Measurements from ENCODE around the gene NEGR1. TPM values are rescaled to one million over a fixed set of nuclear protein-coding genes. Genes with fewer than 3 reads are reported as not detected.

The NEGR1 gene
- total RNA-seq, 2 experiments from 2014 or later = not detected

DNA sequence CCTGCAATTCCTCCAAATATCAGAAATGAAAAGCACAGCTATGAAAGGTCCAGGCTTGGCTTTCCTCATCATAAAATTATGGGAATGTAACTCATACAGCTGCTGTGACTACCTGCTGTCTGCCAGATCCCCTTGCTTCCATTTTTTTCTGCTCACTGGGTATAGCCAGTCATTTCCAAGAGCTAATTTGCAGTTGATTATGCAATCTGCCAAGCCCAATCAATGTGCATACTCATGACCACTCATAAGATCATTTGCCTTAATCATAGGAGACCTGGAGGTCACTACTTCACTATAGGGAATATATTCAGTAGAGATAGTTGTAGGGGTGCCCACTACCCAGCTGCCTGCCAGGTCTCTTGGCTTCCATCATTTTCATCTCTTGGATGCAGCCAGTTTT, 783.8 kb downstream of the NEGR1 start:
- H3K79me2 ChIP-seq (ENCODE audit: insufficient read depth, low read depth, low read length) = no peaks in the 10 kb centered on the region
- H2AFZ ChIP-seq (ENCODE audit: low read length) = no peak overlapping the region
- BruUV-seq (replicated peaks) = no TSS peak
- intact Hi-C loops (cut with micrococcal nuclease; ENCODE audit: unreplicated experiment) = no loop called here
- DNase-seq (ENCODE audit: low spot score) = no peak
- H3K4me2 ChIP-seq (ENCODE audit: low read length) = no peak overlapping the region
- no peak overlapping the region for H3K27ac ChIP-seq (ENCODE audit: low read depth, low read length, poor library complexity, severe bottlenecking)
- no peaks in the 10 kb centered on the region for H3K4me1 ChIP-seq (ENCODE audit: insufficient read depth, low read length, poor library complexity, severe bottlenecking)
- H3K9me3 ChIP-seq (ENCODE audit: low read length) = no peaks in the 10 kb centered on the region
- H4K20me1 ChIP-seq (ENCODE audit: insufficient read depth, low read length) = no peaks in the 10 kb centered on the region
- no peaks in the 10 kb centered on the region for H3K36me3 ChIP-seq (ENCODE audit: insufficient read depth, low read length)
- no peaks in the 10 kb centered on the region for H3K9me2 ChIP-seq (ENCODE audit: insufficient read depth, low read length)
- ChIA-PET CTCF (ENCODE audit: unreplicated experiment) (no interaction called here), POLR2A (no interaction called here)
- TF ChIP-seq, protein P1, sequence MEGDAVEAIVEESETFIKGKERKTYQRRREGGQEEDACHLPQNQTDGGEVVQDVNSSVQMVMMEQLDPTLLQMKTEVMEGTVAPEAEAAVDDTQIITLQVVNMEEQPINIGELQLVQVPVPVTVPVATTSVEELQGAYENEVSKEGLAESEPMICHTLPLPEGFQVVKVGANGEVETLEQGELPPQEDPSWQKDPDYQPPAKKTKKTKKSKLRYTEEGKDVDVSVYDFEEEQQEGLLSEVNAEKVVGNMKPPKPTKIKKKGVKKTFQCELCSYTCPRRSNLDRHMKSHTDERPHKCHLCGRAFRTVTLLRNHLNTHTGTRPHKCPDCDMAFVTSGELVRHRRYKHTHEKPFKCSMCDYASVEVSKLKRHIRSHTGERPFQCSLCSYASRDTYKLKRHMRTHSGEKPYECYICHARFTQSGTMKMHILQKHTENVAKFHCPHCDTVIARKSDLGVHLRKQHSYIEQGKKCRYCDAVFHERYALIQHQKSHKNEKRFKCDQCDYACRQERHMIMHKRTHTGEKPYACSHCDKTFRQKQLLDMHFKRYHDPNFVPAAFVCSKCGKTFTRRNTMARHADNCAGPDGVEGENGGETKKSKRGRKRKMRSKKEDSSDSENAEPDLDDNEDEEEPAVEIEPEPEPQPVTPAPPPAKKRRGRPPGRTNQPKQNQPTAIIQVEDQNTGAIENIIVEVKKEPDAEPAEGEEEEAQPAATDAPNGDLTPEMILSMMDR (conservative IDR thresholded peaks at IDR 0.05; ENCODE audit: low read length) = no peak
- TF ChIP-seq EZH2phosphoT487 (IDR thresholded peaks at IDR 0.05; ENCODE audit: borderline replicate concordance, low read depth, low read length) = no peak
- no peak overlapping the region for H3K4me3 ChIP-seq (ENCODE audit: low read depth, low read length, poor library complexity, severe bottlenecking)

DNA sequence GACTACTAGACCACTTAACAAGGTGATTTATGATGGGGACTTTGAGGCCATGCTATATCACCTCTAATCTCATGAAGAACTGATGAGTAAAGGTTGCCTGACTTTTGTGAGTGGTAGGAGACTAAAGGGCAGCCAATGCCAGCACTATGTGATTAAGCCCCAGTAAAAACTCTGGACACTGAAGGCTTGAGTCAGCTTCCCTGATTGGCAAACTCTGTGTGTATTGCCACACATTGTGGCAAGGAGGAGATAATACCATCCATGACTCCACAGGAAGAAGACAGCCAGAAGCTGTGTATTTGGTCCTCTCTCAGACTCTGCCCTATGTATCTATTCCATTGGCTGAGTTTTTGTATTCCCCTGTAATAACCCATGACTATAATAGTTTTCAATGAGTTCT, 788.2 kb downstream of the NEGR1 start:
- Histone ChIP-seq H3K27ac (ENCODE audit: low read depth, low read length, poor library complexity, severe bottlenecking) (no peak overlapping the region), H3K36me3 (ENCODE audit: insufficient read depth, low read length) (no peaks in the 10 kb centered on the region), H3K79me2 (ENCODE audit: insufficient read depth, low read depth, low read length) (no peaks in the 10 kb centered on the region), H3K4me1 (ENCODE audit: insufficient read depth, low read length, poor library complexity, severe bottlenecking) (no peaks in the 10 kb centered on the region), H4K20me1 (ENCODE audit: insufficient read depth, low read length) (no peaks in the 10 kb centered on the region), H3K4me3 (ENCODE audit: low read depth, low read length, poor library complexity, severe bottlenecking) (no peak overlapping the region), H3K9me2 (ENCODE audit: insufficient read depth, low read length) (no peaks in the 10 kb centered on the region), H2AFZ (ENCODE audit: low read length) (no peak overlapping the region), H3K4me2 (ENCODE audit: low read length) (no peak overlapping the region), H3K9me3 (ENCODE audit: low read length) (no peaks in the 10 kb centered on the region)
- no TSS peak for BruUV-seq (replicated peaks)
- POLR2A ChIA-PET = interaction anchor here (0.6 kb wide), 1 partner anchor 175 kb away, joined by 3 read pairs; no protein-coding TSS in a partner anchor
- TF ChIP-seq EZH2phosphoT487 (IDR thresholded peaks at IDR 0.05; ENCODE audit: borderline replicate concordance, low read depth, low read length) = no peak
- TF ChIP-seq, protein P1 (conservative IDR thresholded peaks at IDR 0.05; ENCODE audit: low read length) = no peak
- no peak for DNase-seq (ENCODE audit: low spot score)
- intact Hi-C loops (cut with micrococcal nuclease; ENCODE audit: unreplicated experiment) = no loop called here
- CTCF ChIA-PET (ENCODE audit: unreplicated experiment) = no interaction called here

DNA sequence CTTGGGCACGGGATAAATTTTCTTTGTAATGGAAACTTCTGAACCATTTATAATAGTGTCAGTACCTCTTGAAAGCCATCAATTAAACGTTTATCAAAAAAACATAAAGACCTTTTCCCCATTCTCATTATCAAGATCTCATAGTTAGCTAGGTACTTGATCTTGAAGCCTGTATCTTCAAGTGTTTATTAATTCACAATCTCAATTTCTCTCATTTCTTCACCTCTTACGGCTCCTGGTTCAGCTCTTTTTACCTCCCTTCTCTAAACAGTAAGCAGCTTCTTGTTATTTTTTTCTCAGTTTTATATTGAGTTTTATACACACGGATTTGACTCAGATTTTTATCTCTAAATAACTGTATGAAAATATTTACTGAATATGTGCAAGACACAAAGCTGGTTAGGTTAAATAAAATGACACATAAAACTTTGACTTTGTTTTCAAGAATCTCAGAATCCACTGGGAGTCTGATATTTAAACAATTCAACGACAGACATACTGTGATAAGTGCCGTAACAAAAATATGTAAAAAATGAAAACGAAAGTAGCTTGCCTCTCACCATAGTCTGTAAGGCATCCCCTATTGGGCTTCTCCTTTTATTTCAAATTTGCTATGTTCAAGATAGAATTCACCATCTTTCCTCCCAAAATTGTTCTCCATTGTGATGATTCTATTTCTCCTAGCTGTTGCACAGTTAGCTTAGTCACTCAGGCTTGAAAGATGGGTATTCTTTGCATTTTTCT, 789.9 kb downstream of the NEGR1 start:
- H2AFZ ChIP-seq (ENCODE audit: low read length) = no peak overlapping the region
- no peak overlapping the region for H3K27ac ChIP-seq (ENCODE audit: low read depth, low read length, poor library complexity, severe bottlenecking)
- H3K4me1 ChIP-seq (ENCODE audit: insufficient read depth, low read length, poor library complexity, severe bottlenecking) = no peaks in the 10 kb centered on the region
- H3K4me2 ChIP-seq (ENCODE audit: low read length) = no peak overlapping the region
- DNase-seq (ENCODE audit: low spot score) = no peak
- no peaks in the 10 kb centered on the region for H4K20me1 ChIP-seq (ENCODE audit: insufficient read depth, low read length)
- H3K4me3 ChIP-seq (ENCODE audit: low read depth, low read length, poor library complexity, severe bottlenecking) = no peak overlapping the region
- H3K9me2 ChIP-seq (ENCODE audit: insufficient read depth, low read length) = no peaks in the 10 kb centered on the region
- no peaks in the 10 kb centered on the region for H3K36me3 ChIP-seq (ENCODE audit: insufficient read depth, low read length)
- no peaks in the 10 kb centered on the region for H3K79me2 ChIP-seq (ENCODE audit: insufficient read depth, low read depth, low read length)
- BruUV-seq (replicated peaks) = no TSS peak
- intact Hi-C loops (cut with micrococcal nuclease; ENCODE audit: unreplicated experiment) = no loop called here
- H3K9me3 ChIP-seq (ENCODE audit: low read length) = no peaks in the 10 kb centered on the region
- ChIA-PET CTCF (ENCODE audit: unreplicated experiment) (no interaction called here), POLR2A (no interaction called here)
- no peak for TF ChIP-seq EZH2phosphoT487 (IDR thresholded peaks at IDR 0.05; ENCODE audit: borderline replicate concordance, low read depth, low read length)
- TF ChIP-seq, protein P1 (conservative IDR thresholded peaks at IDR 0.05; ENCODE audit: low read length) = no peak

Measured in OCI-LY7 (cell line).